ENCODE results near the gene NDUFC2. TPM values are rescaled to one million over a fixed set of nuclear protein-coding genes. Genes with fewer than 3 reads are reported as not detected.

NDUFC2 gene
- total and polyA plus RNA-seq, 2 donors (not counting 3 experiments of a cell fraction or from before 2014, with no cell fraction given) = 226 to 318 TPM

- H2AFZ ChIP-seq (ENCODE audit: low read depth, low read length) = no peak overlapping the region
- H3K9me3 ChIP-seq (replicated peaks; ENCODE audit: control insufficient read depth, insufficient read depth, low read length) = no peaks in the 10 kb centered on the region
- H3K4me2 ChIP-seq (ENCODE audit: insufficient read depth, low read length) = no peak overlapping the region
- FAIRE-seq (no peak), DNase-seq (ENCODE audit: low read depth, low spot score) (no peak)
- BruUV-seq (replicated peaks) = no TSS peak
- CTCF ChIA-PET = no interaction called here
- H3K4me1 ChIP-seq (ENCODE audit: control insufficient read depth, extremely low read depth, insufficient read depth, low read length) = no peaks in the 10 kb centered on the region
- H3K79me2 ChIP-seq (ENCODE audit: control insufficient read depth, insufficient read depth, low read length) = no peaks in the 10 kb centered on the region
- POLR2A ChIA-PET = interaction anchor here (0.6 kb wide), 1 partner anchor 8 kb away, joined by 6 read pairs; no protein-coding TSS in a partner anchor
- intact Hi-C loops (cut with micrococcal nuclease) = no loop called here
- no peak overlapping the region for H3K27ac ChIP-seq (ENCODE audit: insufficient read depth, low read depth, low read length)
- no peak overlapping the region for H3K4me3 ChIP-seq (replicated peaks in 1 of 3; ENCODE audit: insufficient read depth in 1 of 3, low read depth in 1 of 3, low read length in 3 of 3)
- dilution Hi-C loops (cut with MboI; ENCODE audit: extremely low pct_ligation_motif_present, low sequenced_read_pairs) = no loop called here
- H3K9me1 ChIP-seq (replicated peaks; ENCODE audit: control insufficient read depth, extremely low read depth, insufficient read depth, low read length) = no peaks in the 10 kb centered on the region
- no peaks in the 10 kb centered on the region for H4K20me1 ChIP-seq (replicated peaks; ENCODE audit: control insufficient read depth, extremely low read depth, insufficient read depth, low read length)
- no peak for TF ChIP-seq EZH2 (IDR thresholded peaks at IDR 0.05; ENCODE audit: borderline replicate concordance, low read depth, low read length, severe bottlenecking)
- TF ChIP-seq MAX (IDR thresholded peaks at IDR 0.05; ENCODE audit: insufficient read depth, insufficient read length) = no peak
- no peak for TF ChIP-seq FOS (IDR thresholded peaks at IDR 0.05; ENCODE audit: borderline replicate concordance, insufficient read depth, low read length)
- no peak for TF ChIP-seq POLR2AphosphoS5 (IDR thresholded peaks at IDR 0.05; ENCODE audit: insufficient read depth, low read depth, low read length)
- no peak for TF ChIP-seq CTCF (IDR thresholded peaks at IDR 0.05; ENCODE audit: extremely low read depth in 1 of 2, insufficient read depth in 1 of 2, low read depth in 1 of 2, low read length in 2 of 2)
- no peak for TF ChIP-seq GATA2 (IDR thresholded peaks at IDR 0.05; ENCODE audit: insufficient read depth, insufficient read length, low read depth, low read length)
- no peak for TF ChIP-seq JUN (IDR thresholded peaks at IDR 0.05; ENCODE audit: borderline replicate concordance, insufficient read depth, insufficient read length, low read depth)
- peaks cover 4 to 7% of the 10 kb centered on the region in 2 experiments for H3K36me3 ChIP-seq (ENCODE audit: control insufficient read depth in 2 of 2, extremely low read depth in 1 of 2, insufficient read depth in 2 of 2, low read length in 2 of 2)
- no peaks in the 10 kb centered on the region for H3K27me3 ChIP-seq (ENCODE audit: control insufficient read depth in 2 of 2, insufficient read depth in 2 of 2, low read length in 2 of 2)
- H3K9ac ChIP-seq (replicated peaks; ENCODE audit: extremely low read depth, insufficient read depth, low read length) = no peak overlapping the region
Measured at GRCh38 chr11:78099666-78100065, 20.0 kb upstream of the NDUFC2 start.

All from endothelial cell of umbilical vein (primary cell).